HepG2 (cell line): ENCODE measurements around the gene ABCF1. TPM values are rescaled to one million over a fixed set of nuclear protein-coding genes. Genes with fewer than 3 reads are reported as not detected.
A peak's percentile ranks its signal among the peaks of the same experiment; 100 is the strongest.

ENCODE experiments used
- CREBL2 ChIP-seq: sonication (generic); formaldehyde crosslinking; IDR thresholded peaks from 2 replicates; pipeline ENCODE4 v1.8.1; 2023; ENCODE audit warnings: missing genetic modification reagents, mild to moderate bottlenecking, borderline replicate concordance
- E2F2 ChIP-seq: sonication (generic); formaldehyde crosslinking; IDR thresholded peaks from 2 replicates; pipeline ENCODE4 v1.4.0; 2020; ENCODE audit warnings: missing genetic modification reagents, borderline replicate concordance
- FIP1L1 ChIP-seq: fragments of 200-400 bp; formaldehyde crosslinking; IDR thresholded peaks from 2 replicates; pipeline ENCODE4 v1.6.1; 2018; ENCODE audit warnings: low read depth, mild to moderate bottlenecking, low read length, moderate library complexity, borderline replicate concordance; ENCODE audit not compliant: insufficient read depth
- FOXO1 ChIP-seq: sonication (generic); formaldehyde crosslinking; IDR thresholded peaks from 2 replicates; pipeline ENCODE4 v1.4.0; 2020; ENCODE audit warnings: missing genetic modification reagents
- GATAD2A ChIP-seq: IDR thresholded peaks from 2 replicates; pipeline ENCODE4 v1.6.1; 2016
- GTF3A ChIP-seq: sonication (generic); formaldehyde crosslinking; conservative IDR thresholded peaks from 2 replicates; pipeline ENCODE4 v1.4.0; 2020; ENCODE audit warnings: mild to moderate bottlenecking, missing genetic modification reagents
- HIVEP1 ChIP-seq: sonication (generic); formaldehyde crosslinking; IDR thresholded peaks from 2 replicates; pipeline ENCODE4 v1.4.0; 2020; ENCODE audit warnings: mild to moderate bottlenecking, missing genetic modification reagents
- HOXA7 ChIP-seq: sonication (generic); formaldehyde crosslinking; IDR thresholded peaks from 2 replicates; pipeline ENCODE4 v1.8.1; 2022; ENCODE audit warnings: mild to moderate bottlenecking, missing genetic modification reagents, moderate library complexity
- KDM1A ChIP-seq: IDR thresholded peaks from 2 replicates; pipeline ENCODE4 v1.6.1; 2016; ENCODE audit warnings: missing compliant biosample characterization
- NR2C2 ChIP-seq: sonication (generic); formaldehyde crosslinking; IDR thresholded peaks from 2 replicates; pipeline ENCODE4 v1.4.0; 2020; ENCODE audit warnings: missing genetic modification reagents, mild to moderate bottlenecking, moderate library complexity, borderline replicate concordance
- PHB2 ChIP-seq: fragments of 450-650 bp; IDR thresholded peaks from 2 replicates; pipeline ENCODE4 v1.6.1; 2018; ENCODE audit not compliant: partially characterized antibody
- PHF20 ChIP-seq: sonication (generic); formaldehyde crosslinking; IDR thresholded peaks from 2 replicates; pipeline ENCODE4 v1.5.0; 2020; ENCODE audit warnings: mild to moderate bottlenecking, missing genetic modification reagents
- PITX1 ChIP-seq: sonication (generic); formaldehyde crosslinking; IDR thresholded peaks from 2 replicates; pipeline ENCODE4 v1.5.1; 2020; ENCODE audit warnings: mild to moderate bottlenecking, missing genetic modification reagents
- PPARG ChIP-seq: conservative IDR thresholded peaks from 2 replicates; pipeline ENCODE4 v1.6.1; 2016; ENCODE audit warnings: missing biosample characterization, missing genetic modification reagents
- RBFOX2 ChIP-seq: fragments of 200-400 bp; formaldehyde crosslinking; IDR thresholded peaks from 2 replicates; pipeline ENCODE4 v1.6.1; 2017; ENCODE audit warnings: low read depth, mild to moderate bottlenecking, low read length
- RXRB ChIP-seq: IDR thresholded peaks from 2 replicates; pipeline ENCODE4 v1.6.1; 2016; ENCODE audit warnings: borderline replicate concordance, missing genetic modification reagents, missing compliant biosample characterization
- SP140L ChIP-seq: sonication (generic); formaldehyde crosslinking; IDR thresholded peaks from 2 replicates; pipeline ENCODE4 v1.4.0; 2020; ENCODE audit warnings: missing genetic modification reagents, borderline replicate concordance
- SRSF1 ChIP-seq: fragments of 200-400 bp; formaldehyde crosslinking; optimal IDR thresholded peaks from 2 replicates; pipeline ENCODE3; 2017; ENCODE audit warnings: mild to moderate bottlenecking, low read depth, low read length, moderate library complexity
- SRSF9 ChIP-seq: fragments of 200-400 bp; formaldehyde crosslinking; IDR thresholded peaks from 2 replicates; pipeline ENCODE4 v1.6.1; 2018; ENCODE audit warnings: borderline replicate concordance, mild to moderate bottlenecking, low read depth, low read length; ENCODE audit not compliant: insufficient read depth, poor library complexity, severe bottlenecking
- TIGD3 ChIP-seq: sonication (generic); formaldehyde crosslinking; IDR thresholded peaks from 2 replicates; pipeline ENCODE4 v1.5.1; 2020; ENCODE audit warnings: mild to moderate bottlenecking, missing genetic modification reagents, borderline replicate concordance
- ZBTB8A ChIP-seq: sonication (generic); formaldehyde crosslinking; IDR thresholded peaks from 2 replicates; pipeline ENCODE4 v1.4.0; 2020; ENCODE audit warnings: mild to moderate bottlenecking, low read depth, missing genetic modification reagents, borderline replicate concordance
- ZMYM3 ChIP-seq: sonication (generic); formaldehyde crosslinking; IDR thresholded peaks from 2 replicates; pipeline ENCODE4 v1.5.1; 2020; ENCODE audit warnings: mild to moderate bottlenecking, missing genetic modification reagents
- ZNF24 ChIP-seq: fragments of 450-650 bp; IDR thresholded peaks from 2 replicates; pipeline ENCODE4 v1.6.1; 2017; ENCODE audit warnings: antibody characterized with exemption, mild to moderate bottlenecking
- ZNF264 ChIP-seq: sonication (generic); formaldehyde crosslinking; IDR thresholded peaks from 2 replicates; pipeline ENCODE4 v1.4.0; 2020; ENCODE audit warnings: missing genetic modification reagents
- ZNF382 ChIP-seq: sonication (generic); formaldehyde crosslinking; IDR thresholded peaks from 2 replicates; pipeline ENCODE4 v1.5.0; 2020; ENCODE audit warnings: missing genetic modification reagents, mild to moderate bottlenecking, borderline replicate concordance
- ZNF558 ChIP-seq: sonication (generic); formaldehyde crosslinking; IDR thresholded peaks from 2 replicates; pipeline ENCODE4 v1.9.0; 2022; ENCODE audit warnings: mild to moderate bottlenecking, missing genetic modification reagents, borderline replicate concordance
- ZNF576 ChIP-seq: sonication (generic); formaldehyde crosslinking; IDR thresholded peaks from 2 replicates; pipeline ENCODE4 v1.4.0; 2020; ENCODE audit warnings: mild to moderate bottlenecking, missing genetic modification reagents
- ZNF580 ChIP-seq: IDR thresholded peaks from 2 replicates; pipeline ENCODE4 v1.6.1; 2016; ENCODE audit warnings: low read depth, borderline replicate concordance
- ZNF644 ChIP-seq: IDR thresholded peaks from 2 replicates; pipeline ENCODE4 v1.6.1; 2016; ENCODE audit warnings: low read depth
- ZSCAN30 ChIP-seq: sonication (generic); formaldehyde crosslinking; IDR thresholded peaks from 2 replicates; pipeline ENCODE4 v1.5.0; 2020; ENCODE audit warnings: mild to moderate bottlenecking, missing genetic modification reagents
- ZZZ3 ChIP-seq: sonication (generic); formaldehyde crosslinking; IDR thresholded peaks from 2 replicates; pipeline ENCODE4 v1.4.0; 2020; ENCODE audit warnings: missing genetic modification reagents, mild to moderate bottlenecking, borderline replicate concordance
- polyA plus RNA-seq, 8 experiments: library from polyadenylated mRNA; depleted of rRNA in 3 of 8; stranded (reverse) in 7 of 8; unstranded in 1 of 8; fragments of >200 nt; fragmentation: Illumina TruSeq in 4 of 8; extraction: Trizol in 4 of 8; gene quantifications; 2 replicates each; pipeline versions ENCODE4 v1.2.1 to v1.2.3, GENCODE V29; 2011 to 2016; ENCODE audit warnings: low read depth in 4 of 8, missing spikeins in 1 of 8, mixed read lengths in 1 of 8; ENCODE audit not compliant: insufficient read depth in 1 of 8
- total RNA-seq, 5 experiments: library from RNA; depleted of rRNA; stranded (reverse); fragments of >200 nt; fragmentation: Illumina TruSeq; extraction: Trizol; gene quantifications; 2 replicates each; pipeline ENCODE4 v1.2.3, GENCODE V29; 2016; ENCODE audit warnings: low read depth in 1 of 5

The ABCF1 gene
- total and polyA plus RNA-seq, 2 of the 13 experiments (the other 11 are each of a cell fraction or from before 2014, with no cell fraction given), result 25.4 to 98.9 TPM

GRCh38 chr6:30614843-30615218, 43.6 kb downstream of the ABCF1 start (continued):
- no peak for TF ChIP-seq ZZZ3 (CRISPR knock-in tag)
- no peak for TF ChIP-seq HIVEP1 (CRISPR knock-in tag)
- no peak for TF ChIP-seq NR2C2 (CRISPR knock-in tag)
- TF ChIP-seq ZNF24, result no peak
- TF ChIP-seq RBFOX2, result no peak
- TF ChIP-seq ZSCAN30 (CRISPR knock-in tag), result no peak
- TF ChIP-seq ZNF644 (CRISPR knock-in tag), result no peak
- no peak for TF ChIP-seq PHF20
- no peak for TF ChIP-seq PHB2
- no peak for TF ChIP-seq FIP1L1
- TF ChIP-seq KDM1A (CRISPR knock-in tag), result no peak
- no peak for TF ChIP-seq TIGD3
- TF ChIP-seq CREBL2 (CRISPR knock-in tag), result no peak
- TF ChIP-seq ZNF382 (CRISPR knock-in tag), result no peak
- no peak for TF ChIP-seq ZNF576 (CRISPR knock-in tag)
- no peak for TF ChIP-seq SRSF1
- TF ChIP-seq RXRB, result no peak
- peak; percentile 41; the same call in 1 of the 2 replicates for TF ChIP-seq FOXO1 (CRISPR knock-in tag)
- no peak for TF ChIP-seq SRSF9
- no peak for TF ChIP-seq GTF3A (CRISPR knock-in tag)
- no peak for TF ChIP-seq HOXA7
- TF ChIP-seq SP140L, result no peak
- no peak for TF ChIP-seq ZMYM3 (CRISPR knock-in tag)
- TF ChIP-seq GATAD2A (CRISPR knock-in tag), result peak; percentile 66
- TF ChIP-seq ZBTB8A (CRISPR knock-in tag), result no peak
- peak; percentile 55 for TF ChIP-seq PITX1
- TF ChIP-seq E2F2, result no peak
- TF ChIP-seq ZNF264 (CRISPR knock-in tag), result no peak; the same call in 1 of the 2 replicates
- TF ChIP-seq ZNF580 (CRISPR knock-in tag), result no peak; the same call in 1 of the 2 replicates
- TF ChIP-seq ZNF558, result 0 out of 2 replicates have a peak, but pooled peaks have one; percentile 63
- TF ChIP-seq PPARG (CRISPR knock-in tag), result no peak
